ENCODE results near the gene FRZB.

- TF ChIP-seq ZBTB21 (CRISPR knock-in tag; IDR thresholded peaks at IDR 0.05; ENCODE audit: borderline replicate concordance) = no peak
- no peak for TF ChIP-seq ETV6 (CRISPR knock-in tag; IDR thresholded peaks at IDR 0.05)
- TF ChIP-seq ATF2 (CRISPR knock-in tag; IDR thresholded peaks at IDR 0.05; ENCODE audit: borderline replicate concordance, low read depth) = no peak
These were observed 34.5 kb downstream of the FRZB start for GRCh38 chr2:182831921-182832320.
